Hematopoietic multipotent progenitor cell treated with erythropoietin and hydrocortisone succinate and interleukin-3 and kit ligand, for 8 days (in vitro differentiated cells): ENCODE measurements around the gene LTO1.

Experiments used
- DNase-seq: peaks from one replicate; pipeline ENCODE4 v3.0.0-alpha.2; 2015

LTO1 gene

GRCh38 chr11:69674267-69674885 is 777 bp downstream of the LTO1 start:
- peak; percentile 76 for DNase-seq

DNA sequence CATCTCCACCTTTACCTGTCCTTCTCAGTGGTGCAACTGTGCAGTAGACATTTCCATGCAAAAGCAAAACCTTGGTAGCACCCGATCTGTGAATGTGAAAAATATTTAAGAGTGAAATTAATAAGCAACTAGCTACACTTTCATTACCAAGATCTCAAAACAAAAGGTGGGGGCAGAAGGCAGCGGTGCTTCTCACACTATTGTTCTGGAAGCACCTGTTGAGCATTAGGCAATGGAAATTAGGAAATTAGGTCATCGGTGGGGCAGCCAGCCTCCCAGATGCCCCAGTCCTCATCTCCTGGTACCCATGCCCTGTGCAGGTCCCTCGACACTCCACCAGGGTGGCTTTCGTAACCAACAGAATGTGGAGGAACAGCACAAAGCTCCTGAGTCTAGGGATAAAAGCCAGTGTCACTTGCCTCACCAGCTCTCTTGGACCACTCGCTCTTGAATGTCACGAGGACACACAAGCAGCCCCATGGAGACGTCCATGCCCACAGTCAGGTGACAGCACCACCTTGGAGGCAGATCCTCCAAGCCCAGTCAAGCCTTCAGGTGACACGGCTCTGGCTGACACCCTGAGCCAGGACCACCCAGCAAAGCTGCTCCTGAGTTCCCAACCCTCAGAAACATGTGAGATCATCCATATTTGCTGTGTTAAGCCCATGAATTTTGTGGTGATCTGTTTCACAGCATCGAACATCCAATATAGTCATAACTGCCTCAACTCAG is 3.3 kb downstream of the LTO1 start:
- no peak for DNase-seq

- peak; percentile 68 for DNase-seq
Observed at GRCh38 chr11:69670158-69670845, 4.9 kb downstream of the LTO1 start.

GRCh38 chr11:69669486-69669885 is 5.7 kb downstream of the LTO1 start:
- no peak for DNase-seq

DNA sequence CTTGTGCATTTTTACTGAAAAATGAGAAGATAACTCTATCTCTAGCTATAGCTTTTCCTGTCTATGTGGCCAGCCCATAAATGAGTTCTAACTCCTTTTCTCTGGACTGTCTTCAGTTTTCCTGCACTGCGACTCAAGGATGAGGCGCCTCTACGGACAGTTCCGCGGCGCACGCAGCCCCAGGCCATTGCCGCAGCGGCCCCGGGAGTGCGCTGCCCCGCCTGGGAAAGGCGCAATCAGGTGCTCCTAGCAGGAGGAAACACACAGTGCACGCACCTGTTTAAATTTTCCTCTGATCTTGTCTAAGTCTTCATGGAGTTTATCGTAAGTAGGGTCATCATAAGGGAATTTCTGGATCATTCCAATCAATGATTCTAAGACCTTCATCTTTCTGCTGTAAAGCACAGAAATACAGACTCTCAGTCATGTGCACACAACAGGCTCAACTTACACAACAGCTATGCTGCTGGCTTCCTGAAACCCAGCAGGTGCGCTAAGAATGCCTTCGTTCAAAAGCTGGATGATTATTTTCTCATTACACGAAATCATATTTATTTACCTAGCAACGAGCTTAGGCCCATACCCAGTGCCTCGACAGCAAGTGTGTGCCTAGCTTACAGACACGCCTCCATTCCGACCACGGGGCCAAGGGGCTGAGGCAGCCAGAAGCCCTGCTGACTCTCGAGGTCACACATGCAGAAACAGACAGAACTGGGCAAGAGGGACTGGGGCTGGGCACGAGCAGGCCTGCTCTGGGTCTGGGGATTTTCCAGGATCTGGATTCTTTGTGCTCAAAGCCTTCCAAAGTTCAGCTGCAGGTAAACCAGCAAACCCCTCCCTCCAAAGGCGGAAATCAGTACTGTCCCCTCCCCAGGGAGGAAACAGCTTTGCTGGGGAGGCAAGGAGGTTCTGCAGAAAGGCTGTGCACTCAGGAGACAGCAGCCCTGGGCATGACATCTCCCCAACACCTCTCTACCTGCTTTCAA is 7.2 kb downstream of the LTO1 start:
- DNase-seq = no peak

GRCh38 chr11:69666752-69667536 is 8.2 kb downstream of the LTO1 start:
- DNase-seq = no peak

GRCh38 chr11:69666261-69666660 is 8.9 kb downstream of the LTO1 start:
- no peak for DNase-seq

DNA sequence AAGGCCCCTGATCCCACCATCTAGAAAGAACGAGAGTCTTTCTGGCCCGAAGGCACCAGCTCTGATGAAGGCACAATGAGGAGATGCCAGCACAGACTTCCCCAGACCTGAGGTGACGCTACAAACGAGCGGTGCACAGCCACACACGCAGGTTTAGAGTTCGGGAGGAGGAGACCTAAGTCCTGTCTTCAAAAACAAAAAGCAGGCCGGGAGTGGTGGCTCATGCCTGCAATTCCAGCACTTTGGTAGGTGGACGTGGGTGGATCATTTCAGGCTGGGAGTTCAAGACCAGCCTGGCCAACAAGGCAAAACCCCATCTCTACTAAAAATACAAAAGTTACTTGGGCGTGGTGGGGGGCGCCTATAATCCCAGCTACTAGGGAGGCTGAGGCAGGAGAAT is 9.5 kb downstream of the LTO1 start:
- DNase-seq = no peak

DNA sequence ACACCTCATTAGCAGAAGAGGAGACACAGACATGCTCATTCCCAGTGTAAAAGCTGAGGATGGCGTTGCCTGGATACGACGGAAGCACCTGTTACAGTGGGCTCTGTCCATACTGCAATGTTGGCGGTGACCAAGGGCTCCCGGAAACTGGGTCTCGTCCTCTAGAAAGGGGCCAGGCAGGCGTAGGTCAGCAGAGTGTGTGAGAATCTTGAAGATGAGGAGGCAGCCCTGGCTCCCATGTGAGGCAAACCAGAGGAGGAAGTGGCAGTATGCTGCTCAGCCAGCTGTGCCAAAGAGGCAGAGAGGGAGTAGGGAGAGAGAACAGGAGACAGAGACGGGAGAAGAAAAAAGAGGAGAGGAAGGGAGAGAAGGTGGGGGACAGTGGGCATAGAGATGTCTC is 10.3 kb downstream of the LTO1 start:
- no peak for DNase-seq

GRCh38 chr11:69664103-69664775 is 10.9 kb downstream of the LTO1 start:
- no peak for DNase-seq

DNA sequence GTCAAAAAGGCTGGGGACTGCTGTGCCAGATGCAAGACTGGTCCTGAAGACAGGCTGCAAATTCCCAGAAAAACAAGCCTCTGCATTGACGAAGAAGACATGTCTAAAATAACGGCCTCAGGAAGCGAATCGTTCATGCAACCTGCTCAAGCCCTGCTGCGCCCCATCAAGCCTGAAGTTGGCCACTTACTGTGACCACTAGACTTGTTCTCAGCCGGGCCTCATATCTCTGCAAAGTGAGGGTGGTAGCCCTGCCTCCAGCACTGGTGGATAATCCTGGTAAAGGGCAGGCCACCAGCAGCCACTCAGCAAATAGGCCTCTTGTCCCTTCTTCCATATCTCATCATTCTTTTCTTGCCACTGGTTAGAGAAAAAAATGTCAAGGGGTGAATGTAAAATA is 11.8 kb downstream of the LTO1 start:
- no peak for DNase-seq

DNA sequence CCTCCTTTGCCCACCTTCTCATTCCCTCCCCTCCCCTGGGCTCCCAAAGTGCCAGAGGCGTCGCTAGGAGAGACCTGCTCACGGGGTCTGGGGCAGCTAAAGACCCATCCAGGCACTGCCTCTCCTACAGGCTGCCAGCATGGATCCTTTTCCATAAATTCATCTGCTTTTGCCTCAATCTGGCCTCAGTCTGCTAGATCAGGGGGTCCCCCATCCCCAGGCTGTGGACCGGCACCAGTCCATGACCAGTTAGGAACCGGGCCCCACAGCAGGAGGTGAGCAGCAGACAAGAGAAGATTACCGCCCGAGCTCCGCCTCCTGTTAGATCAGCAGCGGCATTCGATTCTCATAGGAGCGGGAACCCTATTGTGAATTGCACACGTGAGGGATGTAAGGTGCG is 12.3 kb downstream of the LTO1 start:
- no peak for DNase-seq

DNA sequence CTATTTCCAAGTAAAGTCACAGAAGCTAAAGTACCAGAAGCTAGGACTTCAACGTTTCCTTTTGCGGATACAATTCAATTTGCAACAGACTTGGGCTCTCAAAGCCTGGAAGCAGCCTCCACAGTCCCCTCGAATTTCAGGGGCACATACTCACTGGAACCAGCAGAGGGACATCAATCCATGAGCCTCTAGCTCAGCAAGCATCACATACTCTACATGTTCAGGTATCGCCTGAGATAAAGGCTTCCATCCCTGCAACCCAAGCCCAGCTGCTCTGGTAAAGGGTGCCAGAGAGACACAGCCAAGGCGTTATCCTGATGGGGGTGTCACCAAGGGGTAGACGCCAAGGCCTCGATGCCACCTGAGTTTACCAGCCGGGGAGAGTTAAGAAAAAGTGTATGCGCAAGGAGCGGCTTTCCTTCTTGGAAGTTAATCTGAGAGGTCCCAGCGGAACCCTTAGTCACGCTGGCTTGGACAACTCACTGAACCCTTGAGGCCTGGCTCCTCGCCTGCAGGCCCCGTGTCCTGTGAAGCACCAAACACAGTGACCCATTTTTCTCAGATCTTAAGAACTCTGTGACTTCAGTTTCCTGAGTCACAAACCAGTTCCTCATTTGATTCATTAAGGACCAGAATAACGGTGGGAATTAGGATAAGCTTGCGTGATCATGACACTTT is 13.0 kb downstream of the LTO1 start:
- DNase-seq = no peak

DNA sequence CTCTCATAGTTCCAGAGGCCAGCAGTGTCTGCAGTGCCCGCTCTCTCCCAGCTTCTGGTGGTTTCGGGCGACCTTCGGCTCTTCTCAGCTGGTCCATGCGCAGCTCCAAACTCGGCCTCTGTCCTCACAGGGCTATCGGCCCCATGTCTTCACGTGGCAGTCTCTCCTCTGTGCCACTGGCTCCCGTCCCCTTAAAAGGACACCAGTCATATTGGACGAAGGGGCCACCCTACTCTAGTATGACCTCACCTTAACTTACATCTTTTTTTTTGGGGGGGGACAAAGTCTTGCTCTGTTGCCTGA is 13.8 kb downstream of the LTO1 start:
- DNase-seq = no peak

- no peak for DNase-seq
Observed at GRCh38 chr11:69660001-69660500, 15.1 kb downstream of the LTO1 start.

DNA sequence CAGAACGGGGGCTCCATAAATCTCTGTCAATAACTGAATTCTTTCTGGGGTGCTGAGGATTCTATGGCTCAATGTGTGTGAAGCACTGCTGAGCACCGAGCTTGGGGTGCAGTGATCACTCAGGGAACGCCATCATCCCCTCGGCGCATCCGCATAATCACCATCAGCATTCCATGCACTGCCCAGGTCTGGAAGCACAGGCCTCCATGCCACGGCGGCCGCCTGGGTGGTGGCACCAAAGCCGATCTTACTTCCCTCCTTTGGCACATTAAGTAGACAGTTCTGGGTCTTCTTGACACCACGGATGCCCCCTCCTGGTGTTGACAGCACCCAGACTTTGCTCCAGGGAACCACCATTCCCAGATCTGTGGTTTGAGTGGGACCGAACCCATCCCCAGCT is 15.6 kb downstream of the LTO1 start:
- DNase-seq = no peak

DNA sequence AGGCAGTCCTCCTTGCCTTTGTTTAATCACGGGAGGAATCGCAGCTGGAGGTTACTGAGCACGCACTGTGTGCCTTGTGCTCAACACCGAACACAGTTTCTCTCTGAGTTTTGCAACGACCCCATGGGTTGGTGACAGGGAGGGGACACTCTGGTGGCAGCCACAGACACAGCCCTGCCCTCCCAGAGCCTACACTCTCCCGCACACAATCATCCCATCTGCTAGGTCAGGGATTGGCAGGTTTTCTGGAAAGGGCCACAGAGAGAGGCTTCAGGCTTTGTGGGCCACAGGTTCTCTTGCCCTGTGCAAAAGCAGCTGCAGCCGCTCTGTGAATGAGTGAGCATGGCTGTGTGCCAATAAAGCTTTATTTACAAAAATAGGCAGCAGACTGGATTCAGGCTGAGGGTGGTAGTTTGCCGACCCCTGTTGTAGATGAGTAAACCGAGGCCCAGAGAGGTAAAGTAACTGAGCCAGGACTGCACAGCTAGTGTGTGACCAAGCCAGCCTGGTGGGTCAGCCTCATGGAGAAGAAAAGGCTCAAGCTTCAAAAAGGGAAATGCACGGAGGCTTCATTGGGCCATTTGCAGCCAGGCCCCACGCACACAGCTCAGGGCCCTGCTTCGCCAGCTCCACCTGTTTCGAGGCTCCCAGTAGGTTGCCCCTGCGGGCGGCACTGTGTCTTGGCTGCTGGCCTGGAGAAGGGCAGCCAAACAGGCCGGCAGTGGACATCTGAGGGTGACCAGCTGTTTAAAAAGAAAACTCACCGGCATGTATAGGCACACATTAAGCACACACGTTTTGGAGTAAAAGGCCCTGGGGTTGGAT is 16.3 kb downstream of the LTO1 start:
- no peak for DNase-seq

DNA sequence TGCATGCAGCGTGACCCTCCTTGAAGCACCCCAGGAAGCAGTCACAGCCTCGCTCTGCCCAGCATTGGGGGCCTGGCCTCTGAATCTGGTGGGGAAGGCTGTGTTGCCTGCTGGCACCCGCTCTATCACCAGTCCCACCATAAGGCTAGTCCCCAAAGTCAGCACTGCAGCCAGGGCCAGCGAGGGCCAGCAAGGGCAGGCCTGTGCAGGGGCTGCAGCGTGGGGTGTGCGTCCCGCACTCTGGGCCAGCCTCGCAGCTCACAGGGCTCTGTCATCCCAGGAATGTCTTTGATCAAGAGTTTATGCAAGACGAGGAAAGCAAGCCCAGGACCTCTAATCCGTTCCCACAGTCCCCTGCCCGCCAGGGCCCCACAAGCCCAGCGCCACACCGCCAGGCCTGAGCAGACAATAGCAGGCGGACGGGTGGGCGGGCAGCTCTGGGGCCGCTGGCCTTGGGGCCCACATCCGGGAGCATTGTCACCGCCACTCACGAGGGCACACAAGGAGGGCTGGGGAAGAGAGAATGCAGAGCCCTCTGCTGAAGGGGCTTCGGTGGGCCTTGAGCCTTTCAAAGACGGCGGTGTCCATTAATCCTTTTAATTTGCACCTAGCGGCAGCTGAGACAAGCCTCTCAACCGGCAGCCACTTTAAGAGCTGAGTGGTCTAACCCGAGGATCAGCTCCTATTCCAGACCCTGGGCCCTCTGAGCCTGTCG is 17.1 kb downstream of the LTO1 start:
- DNase-seq = no peak

DNA sequence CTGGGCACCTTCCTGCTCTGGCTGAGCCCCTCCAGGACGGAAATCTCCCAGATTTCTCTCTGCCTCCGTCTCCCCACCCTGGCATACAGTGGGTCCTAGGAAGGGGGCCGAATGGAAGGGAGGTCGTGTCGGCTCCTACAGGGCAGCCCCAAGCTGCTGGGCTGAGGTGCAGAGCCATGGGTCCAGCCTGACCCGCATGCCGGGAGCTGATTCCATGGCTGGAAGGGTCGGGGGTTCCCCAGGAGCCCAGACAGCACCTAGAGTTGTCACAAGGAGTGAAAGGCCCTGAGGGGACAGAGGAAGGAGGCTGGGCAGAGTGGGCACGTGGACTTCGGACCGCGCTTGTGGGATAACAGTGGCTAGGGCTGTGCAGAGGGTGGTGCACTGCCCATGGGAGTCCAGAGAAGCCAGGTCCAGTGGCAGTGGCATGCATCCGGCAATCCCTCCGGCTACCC is 17.7 kb downstream of the LTO1 start:
- DNase-seq = no peak
